ENCODE data around the gene RGS6. TPM values are rescaled to one million over a fixed set of nuclear protein-coding genes. Genes with fewer than 3 reads are reported as not detected.
A peak's percentile ranks its signal among the peaks of the same experiment; 100 is the strongest.
"Not testable (repeated sequence)": the region's sequence is repeated elsewhere in the genome, so short reads cannot be mapped to it uniquely, and the experiment has no call there.

RGS6 gene
- total and polyA plus RNA-seq, 2 experiments from 2014 or later, result not detected

GRCh38 chr14:72471346-72471745 lies 539.1 kb downstream of the RGS6 start:
- 33 to 51% methylated on average over 6 of the region's 6 CpGs for WGBS, 2 experiments (ENCODE audit: low coverage in 1 of 2, low lambda C conversion rate in 2 of 2, missing lambda C conversion rate in 2 of 2)
- Histone ChIP-seq H2AFZ (no peak overlapping the region), H3K4me3 (no peak overlapping the region), H3F3A (ENCODE audit: insufficient read depth) (0 out of 2 replicates have a peak, but pooled peaks cover 4% of the 10 kb centered on the region), H3K9me3 (ENCODE audit: low read depth) (no peaks in the 10 kb centered on the region), H3K36me3 (ENCODE audit: low read depth) (no peaks in the 10 kb centered on the region), H3K79me2 (ENCODE audit: insufficient read depth) (no peaks in the 10 kb centered on the region), H3K27me3 (replicated peaks; ENCODE audit: insufficient read depth) (peaks cover 41% of the 10 kb centered on the region), H3K27ac (no peak overlapping the region), H3K9me2 (ENCODE audit: insufficient read depth) (no peaks in the 10 kb centered on the region), H3K4me1 (ENCODE audit: insufficient read depth) (no peaks in the 10 kb centered on the region), H4K20me1 (ENCODE audit: insufficient read depth) (no peaks in the 10 kb centered on the region), H3K4me2 (ENCODE audit: unreplicated experiment) (no peak overlapping the region), H3K9ac (no peak overlapping the region)
- in situ Hi-C loops (cut with MboI), result no loop called here
- TF ChIP-seq EZH2 (IDR thresholded peaks at IDR 0.05; ENCODE audit: insufficient read depth, poor library complexity, severe bottlenecking), result no peak
- TF ChIP-seq EZH2phosphoT487 (IDR thresholded peaks at IDR 0.05; ENCODE audit: insufficient read depth, low read depth), result no peak
- peak; percentile 34 for DNase-seq

GRCh38 chr14:72472845-72473244 lies 540.6 kb downstream of the RGS6 start:
- peak; percentile 23 for DNase-seq
- 81 to 88% methylated on average over 14 of the region's 14 CpGs for WGBS, 2 experiments (ENCODE audit: low coverage in 1 of 2, low lambda C conversion rate in 2 of 2, missing lambda C conversion rate in 2 of 2)
- Histone ChIP-seq H3F3A (ENCODE audit: insufficient read depth) (peaks cover 11% of the 10 kb centered on the region; the same call in 1 of the 2 replicates), H3K27ac (no peak overlapping the region), H2AFZ (no peak overlapping the region), H3K9ac (no peak overlapping the region), H3K9me2 (ENCODE audit: insufficient read depth) (no peaks in the 10 kb centered on the region), H3K27me3 (replicated peaks; ENCODE audit: insufficient read depth) (peaks cover 46% of the 10 kb centered on the region), H3K4me2 (ENCODE audit: unreplicated experiment) (no peak overlapping the region), H4K20me1 (ENCODE audit: insufficient read depth) (no peaks in the 10 kb centered on the region), H3K4me1 (ENCODE audit: insufficient read depth) (no peaks in the 10 kb centered on the region), H3K4me3 (no peak overlapping the region), H3K36me3 (ENCODE audit: low read depth) (no peaks in the 10 kb centered on the region), H3K79me2 (ENCODE audit: insufficient read depth) (no peaks in the 10 kb centered on the region), H3K9me3 (ENCODE audit: low read depth) (no peaks in the 10 kb centered on the region)
- TF ChIP-seq EZH2 (IDR thresholded peaks at IDR 0.05; ENCODE audit: insufficient read depth, poor library complexity, severe bottlenecking) (no peak), EZH2phosphoT487 (IDR thresholded peaks at IDR 0.05; ENCODE audit: insufficient read depth, low read depth) (no peak)
- in situ Hi-C loops (cut with MboI), result no loop called here

GRCh38 chr14:72476657-72477499 lies 544.6 kb downstream of the RGS6 start:
- no peak overlapping the region for H3K4me2 ChIP-seq (ENCODE audit: unreplicated experiment)
- no peak overlapping the region for H2AFZ ChIP-seq
- H3K79me2 ChIP-seq (ENCODE audit: insufficient read depth), result no peaks in the 10 kb centered on the region
- H3K9me3 ChIP-seq (ENCODE audit: low read depth), result no peaks in the 10 kb centered on the region
- DNase-seq, result peak; percentile 66
- no peaks in the 10 kb centered on the region for H3K9me2 ChIP-seq (ENCODE audit: insufficient read depth)
- H3K9ac ChIP-seq, result no peak overlapping the region
- no peaks in the 10 kb centered on the region for H3K4me1 ChIP-seq (ENCODE audit: insufficient read depth)
- no peak for TF ChIP-seq EZH2phosphoT487 (IDR thresholded peaks at IDR 0.05; ENCODE audit: insufficient read depth, low read depth)
- TF ChIP-seq EZH2 (IDR thresholded peaks at IDR 0.05; ENCODE audit: insufficient read depth, poor library complexity, severe bottlenecking), result no peak
- no peak overlapping the region for H3K4me3 ChIP-seq
- in situ Hi-C loops (cut with MboI), result no loop called here
- H3K27ac ChIP-seq, result no peak overlapping the region
- H3K27me3 ChIP-seq (replicated peaks; ENCODE audit: insufficient read depth), result peaks cover 76% of the 10 kb centered on the region
- 51 to 53% methylated on average over 8 of the region's 8 CpGs for WGBS, 2 experiments (ENCODE audit: low coverage in 1 of 2, low lambda C conversion rate in 2 of 2, missing lambda C conversion rate in 2 of 2)
- H3K36me3 ChIP-seq (ENCODE audit: low read depth), result no peaks in the 10 kb centered on the region
- no peaks in the 10 kb centered on the region for H4K20me1 ChIP-seq (ENCODE audit: insufficient read depth)
- H3F3A ChIP-seq (ENCODE audit: insufficient read depth), result peaks cover 11% of the 10 kb centered on the region; the same call in 1 of the 2 replicates

GRCh38 chr14:72477578-72477977 lies 545.3 kb downstream of the RGS6 start:
- H3K4me2 ChIP-seq (ENCODE audit: unreplicated experiment); DNase-seq; H3K27ac ChIP-seq; H3K4me1 ChIP-seq (ENCODE audit: insufficient read depth); H3K9me2 ChIP-seq (ENCODE audit: insufficient read depth); H3K79me2 ChIP-seq (ENCODE audit: insufficient read depth); H3K9me3 ChIP-seq (ENCODE audit: low read depth); H2AFZ ChIP-seq; H4K20me1 ChIP-seq (ENCODE audit: insufficient read depth); in situ Hi-C loops (cut with MboI); H3K9ac ChIP-seq; H3K4me3 ChIP-seq; H3K36me3 ChIP-seq (ENCODE audit: low read depth): not testable (repeated sequence)
- 41 to 42% methylated on average over 5 of the region's 5 CpGs for WGBS, 2 experiments (ENCODE audit: low coverage in 1 of 2, low lambda C conversion rate in 2 of 2, missing lambda C conversion rate in 2 of 2)
- Histone ChIP-seq H3K27me3 (replicated peaks; ENCODE audit: insufficient read depth) (peaks cover 75% of the 10 kb centered on the region), H3F3A (ENCODE audit: insufficient read depth) (peaks cover 11% of the 10 kb centered on the region; the same call in 1 of the 2 replicates)
